Skeletal muscle tissue (tissue), 4 donors: ENCODE data around the gene GET3. TPM values are rescaled to one million over a fixed set of nuclear protein-coding genes. Genes with fewer than 3 reads are reported as not detected.

Experiments
- H3K27ac ChIP-seq: one replicate; pipeline ENCODE4 v1.7.0; 2013; ENCODE audit warnings: mild to moderate bottlenecking, low read depth, low read length, inconsistent platforms
- H3K27me3 ChIP-seq, 3 donors: one replicate each; pipeline ENCODE4 v1.7.0; 2013; ENCODE audit warnings: low read length in 3 of 3; ENCODE audit not compliant: control insufficient read depth in 3 of 3, insufficient read depth in 3 of 3
- H3K36me3 ChIP-seq, 3 donors: one replicate each; pipeline ENCODE4 v1.7.0; 2013; ENCODE audit warnings: low read length in 3 of 3; ENCODE audit not compliant: control insufficient read depth in 3 of 3, insufficient read depth in 3 of 3
- H3K4me1 ChIP-seq, 3 donors: one replicate each; pipeline ENCODE4 v1.7.0; 2013; ENCODE audit warnings: low read length in 3 of 3, mild to moderate bottlenecking in 3 of 3; ENCODE audit not compliant: control insufficient read depth in 3 of 3, insufficient read depth in 3 of 3
- H3K4me3 ChIP-seq, 3 donors: one replicate each; pipeline ENCODE4 v1.7.0; 2013; ENCODE audit warnings: low read length in 3 of 3
- H3K9ac ChIP-seq, 3 donors: one replicate each; pipeline ENCODE4 v1.7.0; 2013; ENCODE audit warnings: low read length in 3 of 3, mild to moderate bottlenecking in 3 of 3, moderate library complexity in 2 of 3, low read depth in 1 of 3
- H3K9me3 ChIP-seq, 3 donors: one replicate each; pipeline ENCODE4 v1.7.0; 2013; ENCODE audit warnings: low read length in 3 of 3; ENCODE audit not compliant: control insufficient read depth in 3 of 3
- total RNA-seq: library from RNA; depleted of rRNA; stranded (reverse); fragments of >200 nt; gene quantifications from one replicate; pipeline ENCODE4 v1.2.3, GENCODE V29; 2014
- donor health status: Osteomylitis.

Gene GET3
- total RNA-seq: 53.8 TPM

- peaks cover 34 to 36% (median 35%) of the 10 kb centered on the region in 3 donors for H3K4me1 ChIP-seq
- H3K4me3 ChIP-seq: peak within 1 kb of the TSS; percentile 86 to 99 (median 98)
- H3K9me3 ChIP-seq: no peaks in the 10 kb centered on the region
- H3K9ac ChIP-seq: peak within 1 kb of the TSS; percentile 79 to 86 (median 82)
- peak within 1 kb of the TSS; percentile 90 for H3K27ac ChIP-seq
- H3K36me3 ChIP-seq: peaks cover 8 to 17% (median 10%) of the 10 kb centered on the region in 3 donors
- no peaks in the 10 kb centered on the region for H3K27me3 ChIP-seq
Observed at GRCh38 chr19:12736995-12737834, at the start of gene GET3. TSS of gene GET3 (plus strand) at chr19:12737497. CDS start at chr19:12737506, 9 bp downstream.

- H3K4me1 ChIP-seq: no peaks in the 10 kb centered on the region
Observed at GRCh38 chr19:12689012-12689411, 48.3 kb upstream of the GET3 start.

GRCh38 chr19:12689581-12690216, 47.6 kb upstream of the GET3 start:
- Histone ChIP-seq H3K9ac (no peak overlapping the region), H3K27me3 (no peaks in the 10 kb centered on the region), H3K9me3 (no peaks in the 10 kb centered on the region), H3K36me3 (peaks cover 0 to 2% (median 0%) of the 10 kb centered on the region in 3 donors), H3K4me3 (no peak overlapping the region), H3K4me1 (no peaks in the 10 kb centered on the region), H3K27ac (no peak overlapping the region)

More at GRCh38 chr19:12689012-12689411, 48.3 kb upstream of the GET3 start:
- Histone ChIP-seq H3K4me3 (no peak overlapping the region), H3K9me3 (no peaks in the 10 kb centered on the region), H3K27ac (no peak overlapping the region), H3K27me3 (no peaks in the 10 kb centered on the region), H3K36me3 (peaks cover 0 to 2% (median 0%) of the 10 kb centered on the region in 3 donors), H3K9ac (no peak overlapping the region)

- H3K9me3 ChIP-seq: no peaks in the 10 kb centered on the region
- no peak overlapping the region for H3K9ac ChIP-seq
- H3K4me1 ChIP-seq: peaks cover 14 to 20% (median 17%) of the 10 kb centered on the region in 3 donors
- no peak overlapping the region for H3K27ac ChIP-seq
- H3K36me3 ChIP-seq: peaks cover 0 to 2% (median 0%) of the 10 kb centered on the region in 3 donors
- H3K4me3 ChIP-seq: no peak overlapping the region
- no peaks in the 10 kb centered on the region for H3K27me3 ChIP-seq
Observed at GRCh38 chr19:12692960-12693359, 44.3 kb upstream of the GET3 start.

- Histone ChIP-seq H3K36me3 (peaks cover 0 to 4% (median 2%) of the 10 kb centered on the region in 3 donors), H3K27ac (no peak overlapping the region)
Observed at GRCh38 chr19:12694641-12695040, 42.7 kb upstream of the GET3 start.

GRCh38 chr19:12695096-12695495, 42.2 kb upstream of the GET3 start:
- Histone ChIP-seq H3K27me3 (no peaks in the 10 kb centered on the region), H3K4me3 (no peak overlapping the region), H3K36me3 (peaks cover 3 to 5% (median 4%) of the 10 kb centered on the region in 3 donors), H3K4me1 (peaks cover 14 to 20% (median 17%) of the 10 kb centered on the region in 3 donors), H3K27ac (no peak overlapping the region), H3K9ac (no peak overlapping the region), H3K9me3 (no peaks in the 10 kb centered on the region)

More at GRCh38 chr19:12694641-12695040, 42.7 kb upstream of the GET3 start:
- Histone ChIP-seq H3K27me3 (no peaks in the 10 kb centered on the region), H3K4me1 (peaks cover 14 to 20% (median 17%) of the 10 kb centered on the region in 3 donors), H3K4me3 (no peak overlapping the region), H3K9me3 (no peaks in the 10 kb centered on the region), H3K9ac (no peak overlapping the region)

- Histone ChIP-seq H3K9ac (peak overlapping the region in 2 of 3 donors; percentile 68), H3K4me1 (peaks cover 14 to 20% (median 17%) of the 10 kb centered on the region in 3 donors), H3K36me3 (peaks cover 5 to 7% (median 6%) of the 10 kb centered on the region in 3 donors), H3K9me3 (no peaks in the 10 kb centered on the region), H3K4me3 (peak overlapping the region; percentile 61 to 92 (median 82)), H3K27ac (no peak overlapping the region), H3K27me3 (no peaks in the 10 kb centered on the region)
Observed at GRCh38 chr19:12695514-12695913, 41.8 kb upstream of the GET3 start.

- H3K27me3 ChIP-seq: no peaks in the 10 kb centered on the region
- H3K27ac ChIP-seq: no peak overlapping the region
- H3K4me1 ChIP-seq: peaks cover 14 to 20% (median 17%) of the 10 kb centered on the region in 3 donors
- H3K4me3 ChIP-seq: peak overlapping the region; percentile 82 to 98 (median 92)
- H3K9me3 ChIP-seq: no peaks in the 10 kb centered on the region
- H3K36me3 ChIP-seq: peaks cover 9 to 11% (median 11%) of the 10 kb centered on the region in 3 donors
- H3K9ac ChIP-seq: peak overlapping the region; percentile 80 to 95 (median 86)
Observed at GRCh38 chr19:12695997-12696365, 41.3 kb upstream of the GET3 start.

- H3K27me3 ChIP-seq: no peaks in the 10 kb centered on the region
- peaks cover 16 to 18% (median 17%) of the 10 kb centered on the region in 3 donors for H3K36me3 ChIP-seq
- peaks cover 14 to 20% (median 17%) of the 10 kb centered on the region in 3 donors for H3K4me1 ChIP-seq
- H3K9me3 ChIP-seq: no peaks in the 10 kb centered on the region
- H3K9ac ChIP-seq: peak within 1 kb of the TSS; percentile 80 to 95 (median 86)
- peak within 1 kb of the TSS; percentile 75 for H3K27ac ChIP-seq
- peak within 1 kb of the TSS; percentile 82 to 98 (median 92) for H3K4me3 ChIP-seq
Observed at GRCh38 chr19:12696366-12697335, 40.6 kb upstream of the GET3 start, which contains the start of gene FBXW9. TSS of gene FBXW9 (minus strand) at chr19:12696631. CDS start at chr19:12696581, 50 bp downstream.
